HG03571 (cell line): ENCODE data around the gene SRSF7.
"Not testable (repeated sequence)": the region's sequence is repeated elsewhere in the genome, so short reads cannot be mapped to it uniquely, and the experiment has no call there.

ENCODE experiments used
- ATAC-seq: cut with Tn5 transposase; IDR thresholded peaks from one replicate; pipeline ENCODE4 v1.9.1; 2021; ENCODE audit not compliant: unreplicated experiment

Gene SRSF7

GRCh38 chr2:38750891-38751595 lies at the start of gene SRSF7:
Gene SRSF7, minus strand, starts transcription at chr2:38751361. Its CDS starts 105 bp downstream, at chr2:38751256.
- ATAC-seq = peak; percentile 70

- ATAC-seq = no peak
Measured at GRCh38 chr2:38797953-38798352, 46.8 kb upstream of the SRSF7 start.

GRCh38 chr2:38797250-38797676 lies 46.1 kb upstream of the SRSF7 start:
- ATAC-seq = no peak

- ATAC-seq = not testable (repeated sequence)
Measured at GRCh38 chr2:38795016-38795415, 43.9 kb upstream of the SRSF7 start.

GRCh38 chr2:38794235-38794946 lies 43.2 kb upstream of the SRSF7 start:
- ATAC-seq = no peak

GRCh38 chr2:38793511-38793910 lies 42.4 kb upstream of the SRSF7 start:
- no peak for ATAC-seq

GRCh38 chr2:38792751-38793150 lies 41.6 kb upstream of the SRSF7 start:
- no peak for ATAC-seq

- ATAC-seq = not testable (repeated sequence)
Measured at GRCh38 chr2:38792321-38792720, 41.2 kb upstream of the SRSF7 start.

GRCh38 chr2:38791744-38792143 lies 40.6 kb upstream of the SRSF7 start:
- ATAC-seq = no peak

- no peak for ATAC-seq
Measured at GRCh38 chr2:38789691-38790090, 38.5 kb upstream of the SRSF7 start.

GRCh38 chr2:38788306-38788705 lies 37.1 kb upstream of the SRSF7 start:
- ATAC-seq = no peak

GRCh38 chr2:38783586-38783985 lies 32.4 kb upstream of the SRSF7 start:
- no peak for ATAC-seq

- ATAC-seq = no peak
Measured at GRCh38 chr2:38778687-38779082, 27.5 kb upstream of the SRSF7 start.

- ATAC-seq = no peak
Measured at GRCh38 chr2:38776531-38776930, 25.4 kb upstream of the SRSF7 start.

- ATAC-seq = no peak
Measured at GRCh38 chr2:38775921-38776225, 24.7 kb upstream of the SRSF7 start.

GRCh38 chr2:38775097-38775920 lies 24.1 kb upstream of the SRSF7 start:
- ATAC-seq = no peak

- no peak for ATAC-seq
Measured at GRCh38 chr2:38771632-38772031, 20.5 kb upstream of the SRSF7 start.

- no peak for ATAC-seq
Measured at GRCh38 chr2:38765551-38765950, 14.4 kb upstream of the SRSF7 start.

- ATAC-seq = no peak
Measured at GRCh38 chr2:38765149-38765548, 14.0 kb upstream of the SRSF7 start.

GRCh38 chr2:38763728-38764127 lies 12.6 kb upstream of the SRSF7 start:
- ATAC-seq = no peak

GRCh38 chr2:38763228-38763627 lies 12.1 kb upstream of the SRSF7 start:
- no peak for ATAC-seq

- ATAC-seq = not testable (repeated sequence)
Measured at GRCh38 chr2:38755891-38756290, 4.7 kb upstream of the SRSF7 start.
